NOMO-1 treated with DMSO at 0.1 percent for 48 hours (cell line): ENCODE measurements around the gene NUAK1.

Source experiments
- DNase-seq: peaks from one replicate; lab custom pipeline; 2025; ENCODE audit not compliant: unreplicated experiment; lab: John Stamatoyannopoulos, UW

Gene NUAK1

GRCh38 chr12:106084014-106084671 is 54.6 kb downstream of the NUAK1 start:
- DNase-seq: no peak

DNA sequence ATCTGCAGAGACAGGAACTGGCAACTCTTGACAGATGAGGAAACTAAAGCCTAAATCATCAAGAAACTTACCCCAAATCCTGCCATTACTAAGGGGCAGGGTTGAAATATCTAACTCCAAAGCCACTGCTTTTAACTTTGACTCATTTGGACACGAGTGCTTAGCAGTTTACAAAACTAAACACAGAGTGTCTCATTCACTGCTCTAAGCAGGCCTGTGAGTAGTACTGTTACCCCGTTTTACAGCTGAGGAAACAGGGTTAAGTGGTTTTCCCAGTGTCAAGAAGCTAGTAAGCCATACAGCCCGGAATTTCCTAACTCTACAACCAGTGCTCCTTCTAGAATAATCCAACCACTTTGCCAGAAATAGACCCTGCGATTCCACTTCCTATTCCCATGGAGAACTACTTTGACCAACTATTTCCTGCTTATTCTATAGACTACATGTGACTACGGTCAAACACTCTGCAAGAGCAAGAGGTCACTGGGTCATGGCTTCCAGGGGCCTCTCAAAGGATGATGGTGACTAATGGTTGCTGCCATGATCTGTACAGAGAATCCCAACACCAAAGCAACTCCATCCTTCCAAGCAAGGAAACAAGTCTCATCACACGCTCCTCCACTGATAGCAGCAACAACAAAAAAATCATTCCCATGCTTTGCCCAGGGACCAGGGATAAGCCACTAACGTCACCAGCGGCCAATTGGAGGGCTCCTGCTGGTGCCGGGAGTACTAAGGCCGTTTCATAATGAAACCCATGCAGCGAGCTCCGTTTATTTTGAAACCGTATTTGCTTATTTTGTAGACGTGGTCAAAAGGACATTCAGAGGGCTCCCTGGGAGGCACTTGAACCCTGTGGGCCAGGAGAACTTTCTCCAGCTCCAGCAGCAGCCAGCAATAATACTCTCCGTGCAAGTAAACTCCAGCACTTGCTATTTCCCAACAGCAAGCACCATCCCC is 56.3 kb downstream of the NUAK1 start:
- no peak for DNase-seq

- DNase-seq: no peak
These were observed 57.1 kb downstream of the NUAK1 start for GRCh38 chr12:106081606-106082005.

GRCh38 chr12:106080791-106081170 is 58.0 kb downstream of the NUAK1 start:
- DNase-seq: no peak

DNA sequence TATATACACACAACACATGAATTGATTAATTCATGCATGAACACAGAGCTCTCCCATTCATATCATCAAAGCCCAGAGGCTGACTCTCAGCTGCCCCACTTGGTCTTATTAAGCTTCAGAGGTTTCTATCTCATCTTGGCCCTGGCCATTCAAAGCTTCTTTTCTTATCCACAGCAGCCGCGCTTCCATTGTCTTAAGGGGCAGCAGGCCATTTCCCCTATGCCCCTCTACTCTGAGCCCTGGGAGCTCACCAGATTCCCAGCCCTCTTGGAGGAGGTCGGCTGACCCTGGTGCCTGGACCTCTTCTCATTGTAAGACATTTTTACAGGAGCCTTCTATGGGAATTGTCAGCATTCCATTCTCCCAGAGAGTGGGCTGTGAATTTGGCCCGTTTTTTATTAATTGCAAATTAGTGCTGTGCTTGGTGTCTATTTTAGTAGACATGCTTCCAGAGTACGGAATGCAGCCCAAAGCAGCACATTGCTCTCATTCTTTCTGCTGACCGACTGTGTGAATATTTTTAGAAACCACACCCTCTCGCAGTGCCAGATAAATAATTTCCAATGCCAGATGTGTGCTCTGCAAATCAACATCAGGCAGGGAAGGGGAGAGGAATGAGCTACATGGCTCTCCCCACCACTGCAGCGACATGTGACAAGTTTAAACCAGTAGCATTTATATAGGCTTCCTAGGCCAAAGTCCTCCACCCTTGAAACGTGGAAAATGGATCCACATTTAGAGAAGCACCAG is 58.5 kb downstream of the NUAK1 start:
- no peak for DNase-seq

DNA sequence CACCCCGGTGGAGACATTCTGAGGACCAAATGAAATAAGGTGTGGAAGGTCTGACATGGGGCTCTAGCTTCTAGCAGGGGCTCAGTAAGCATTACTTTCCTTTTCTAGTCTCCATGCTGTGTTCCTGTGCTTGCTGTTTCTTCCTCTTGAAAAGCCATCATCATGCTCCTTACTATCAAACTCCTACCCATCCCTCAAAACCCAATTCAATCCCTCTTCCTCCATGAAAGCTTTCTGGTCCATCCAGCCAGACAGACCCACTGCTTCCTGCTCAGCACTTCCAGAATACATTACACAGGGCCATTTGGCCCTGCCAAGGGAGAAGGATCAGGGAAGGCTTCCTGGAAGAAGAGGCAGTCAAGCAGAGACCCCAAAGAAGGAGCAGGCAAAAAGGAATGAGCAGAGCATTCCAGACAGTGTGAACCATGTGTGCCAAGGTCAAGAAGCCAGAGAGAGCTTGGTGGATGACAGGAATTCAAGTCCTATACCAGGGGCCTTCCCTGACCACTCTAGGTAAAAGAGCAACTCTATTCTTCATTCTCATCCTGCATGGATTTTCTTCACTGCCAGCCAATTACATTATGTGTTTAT is 59.5 kb downstream of the NUAK1 start:
- no peak for DNase-seq

DNA sequence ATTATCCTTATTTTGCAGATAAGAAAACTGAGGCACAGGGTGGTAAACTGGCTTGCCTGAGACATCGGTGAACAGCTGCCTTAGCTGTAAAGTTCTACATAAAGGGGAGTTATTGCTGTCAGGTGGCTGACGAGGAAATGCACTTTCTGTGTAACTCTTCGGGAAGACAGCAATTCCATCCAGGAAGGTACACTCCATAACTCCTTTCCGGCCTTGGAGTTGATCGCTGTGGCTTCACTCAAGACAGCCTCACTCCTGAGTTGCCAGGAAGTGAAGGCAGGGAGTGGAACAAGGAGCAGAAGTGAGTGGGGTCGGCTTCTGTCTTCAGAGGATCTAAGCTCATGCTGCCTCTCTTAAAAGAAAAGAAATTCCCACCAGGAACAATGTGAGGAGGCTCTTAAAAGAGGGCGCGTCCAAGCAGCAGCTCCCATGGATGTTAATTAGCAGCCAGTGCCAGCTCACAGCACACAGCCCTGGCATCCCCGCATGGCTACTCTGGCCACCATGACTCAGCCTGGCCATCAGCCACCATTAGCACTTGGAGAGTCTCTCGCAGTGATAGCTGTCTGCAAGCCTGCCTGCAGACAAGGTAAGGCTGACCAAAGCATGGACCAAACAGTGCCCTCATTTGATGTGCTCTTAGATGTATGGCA is 60.3 kb downstream of the NUAK1 start:
- DNase-seq: no peak

GRCh38 chr12:106074706-106075392 is 63.9 kb downstream of the NUAK1 start:
- no peak for DNase-seq

DNA sequence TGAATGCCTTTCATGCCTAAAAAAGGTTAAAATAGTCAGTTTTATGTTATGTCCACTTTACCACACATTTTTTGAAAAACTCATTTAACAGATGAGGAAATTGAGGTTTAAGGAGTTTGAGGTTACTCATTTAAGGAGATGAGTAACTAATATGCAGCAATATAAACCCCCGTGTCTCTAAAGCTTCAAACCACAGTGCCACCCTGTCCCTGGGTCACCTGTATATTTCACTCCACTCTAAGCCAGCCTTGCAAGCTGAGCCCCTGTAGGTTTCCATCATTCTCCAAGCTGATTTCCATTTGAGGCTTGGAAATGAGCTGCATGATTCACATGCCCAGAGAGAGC is 64.4 kb downstream of the NUAK1 start:
- no peak for DNase-seq

DNA sequence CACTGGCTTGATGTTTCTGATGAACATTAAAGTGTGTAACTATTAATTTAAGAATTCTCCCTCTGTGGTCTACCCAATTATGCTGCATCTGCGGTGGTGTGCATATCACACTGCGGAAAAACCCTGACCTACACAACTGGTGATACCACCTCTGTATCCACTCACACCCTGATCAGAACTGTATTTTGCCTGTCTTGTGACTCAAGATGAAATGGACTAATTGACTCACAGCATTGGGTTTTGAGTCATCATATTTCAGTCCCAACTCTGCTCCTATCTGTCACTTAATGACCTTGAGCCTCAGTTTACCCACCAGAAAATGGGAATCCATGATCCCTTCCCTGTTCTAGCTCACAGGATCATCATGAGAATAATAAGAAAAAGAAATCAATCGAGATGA is 65.6 kb downstream of the NUAK1 start:
- no peak for DNase-seq

DNA sequence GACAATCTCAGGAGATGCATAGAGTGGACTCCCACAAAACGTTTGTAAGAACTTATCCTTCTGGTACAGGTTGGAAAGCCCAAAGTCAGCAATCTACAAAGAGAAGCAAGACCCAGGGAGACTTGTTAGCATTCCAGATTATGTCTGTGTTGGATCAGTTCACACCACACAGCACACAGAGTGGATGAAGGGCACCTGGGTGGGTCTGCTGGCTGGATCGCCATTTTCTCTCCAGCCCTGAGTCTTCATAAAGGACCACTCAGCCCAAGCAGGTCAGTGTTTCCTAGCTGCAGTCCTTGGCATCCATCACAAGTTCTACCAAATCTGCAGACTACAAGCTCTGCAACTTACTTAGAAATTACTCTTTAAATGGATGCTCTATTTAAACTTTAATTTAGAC is 66.0 kb downstream of the NUAK1 start:
- no peak for DNase-seq

- DNase-seq: no peak
These were observed 67.1 kb downstream of the NUAK1 start for GRCh38 chr12:106071686-106072085.

DNA sequence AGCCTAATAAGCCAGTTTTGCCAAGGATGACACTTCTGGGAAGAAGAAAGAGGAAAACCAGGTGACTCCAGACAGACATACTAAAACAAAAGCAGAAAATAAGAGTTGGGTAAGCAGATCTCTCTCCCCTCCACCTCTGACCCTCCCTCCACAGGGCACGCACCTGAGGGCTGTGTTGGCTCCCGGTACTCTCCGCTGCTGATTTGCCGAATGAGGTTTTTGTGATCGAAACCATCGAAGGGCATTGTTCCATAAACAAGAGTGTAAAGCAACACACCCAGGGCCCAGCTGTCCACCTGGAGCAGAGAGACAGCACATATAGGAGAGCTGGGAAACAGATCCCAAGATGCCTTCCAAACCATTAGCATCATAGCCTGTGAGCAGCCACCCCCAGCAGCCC is 68.1 kb downstream of the NUAK1 start:
- DNase-seq: no peak

DNA sequence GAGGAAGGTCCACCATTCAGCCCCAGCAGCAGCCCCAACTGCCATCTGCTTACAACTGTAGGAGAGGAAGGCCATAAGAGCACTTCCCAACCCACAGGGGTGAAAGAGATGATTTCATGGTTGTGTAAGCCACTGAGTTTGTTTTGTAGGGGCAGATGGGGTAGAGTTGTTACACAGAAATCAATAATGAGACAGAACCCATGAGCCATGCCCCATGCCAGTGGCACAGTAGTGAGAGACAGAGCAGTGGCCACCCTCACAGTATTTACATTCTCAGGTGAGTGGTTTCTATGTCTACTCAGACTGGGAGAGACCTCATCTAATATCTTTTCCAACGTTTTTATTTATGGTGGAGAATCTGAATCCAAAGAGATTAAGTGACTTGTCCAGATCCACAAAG is 68.6 kb downstream of the NUAK1 start:
- no peak for DNase-seq

DNA sequence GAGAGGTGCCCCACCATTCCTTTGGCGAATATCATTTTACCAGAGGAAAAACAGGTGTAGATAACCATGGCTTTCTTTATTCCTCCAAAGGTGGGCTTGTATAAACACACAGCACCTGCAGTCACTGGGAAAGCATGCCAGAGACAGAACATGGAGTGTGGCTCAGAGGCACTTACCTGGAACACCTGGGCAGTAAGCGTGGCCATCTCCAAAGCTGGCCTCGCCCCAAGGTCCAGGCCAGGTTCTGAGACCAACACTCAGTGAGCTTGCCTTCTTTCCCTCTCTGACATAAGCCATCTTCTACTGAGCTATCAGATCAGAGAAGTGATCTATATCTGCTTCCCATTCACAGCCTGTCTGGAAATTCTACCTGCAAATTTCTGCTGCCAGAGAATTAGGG is 70.5 kb downstream of the NUAK1 start:
- DNase-seq: no peak

- no peak for DNase-seq
These were observed 71.0 kb downstream of the NUAK1 start for GRCh38 chr12:106067606-106068205.

DNA sequence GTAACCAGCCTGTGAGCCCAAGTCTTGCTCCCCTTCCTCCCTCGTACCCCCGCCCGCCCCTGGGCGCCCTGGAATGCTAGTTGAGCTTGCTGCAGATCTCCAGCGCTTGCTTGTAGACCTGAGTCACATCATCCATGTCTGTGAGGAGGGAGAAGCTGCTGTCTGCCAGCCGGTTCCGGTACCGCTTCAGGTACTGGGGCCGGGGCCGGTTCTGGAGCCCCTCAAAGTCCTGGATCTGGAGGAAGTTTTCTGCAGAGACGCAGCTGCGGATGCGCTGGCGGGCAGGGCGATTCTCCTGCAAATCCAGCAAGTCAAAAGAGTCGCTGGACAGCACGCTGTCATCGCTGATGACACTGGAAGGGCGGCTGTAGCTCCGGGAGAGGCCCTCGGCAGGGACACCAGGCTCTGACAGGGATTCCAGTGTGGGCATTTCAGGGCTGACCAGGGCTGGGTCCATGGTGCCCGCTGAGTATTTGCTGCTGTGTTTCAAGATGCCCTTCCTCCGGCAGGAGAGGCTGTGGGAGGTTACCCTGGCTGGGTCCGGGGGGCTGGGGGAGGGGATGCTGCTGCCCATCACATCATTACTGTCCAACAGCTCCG is 71.9 kb downstream of the NUAK1 start:
- no peak for DNase-seq

GRCh38 chr12:106066051-106066705 is 72.6 kb downstream of the NUAK1 start:
- DNase-seq: no peak

DNA sequence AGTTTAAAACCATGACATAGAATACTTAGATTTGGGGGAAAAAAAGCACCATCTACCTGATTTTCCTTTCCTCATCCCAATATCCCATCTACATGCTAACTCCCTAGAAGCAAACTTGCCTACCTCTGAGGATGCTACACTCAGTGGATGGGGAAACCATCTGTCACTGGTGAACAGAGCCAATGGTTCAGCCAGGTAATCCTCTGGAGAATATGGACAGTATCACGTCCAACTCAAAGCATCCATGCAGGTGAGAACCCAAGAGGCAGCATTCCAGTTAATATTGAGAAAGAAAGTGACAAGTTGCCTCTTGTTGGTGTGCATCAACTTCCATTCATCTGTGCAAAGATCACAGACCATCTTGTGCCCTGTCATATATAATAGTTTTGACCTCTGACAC is 73.2 kb downstream of the NUAK1 start:
- DNase-seq: no peak
